OCI-LY3 (cell line): ENCODE results near the gene ITM2C.

Experiments
- H2AFZ ChIP-seq: fragments of 200-600, 300-600 bp; shearing (Covaris generic); 2 replicates; pipeline ENCODE4 v1.6.0; 2014; ENCODE audit warnings: antibody characterized with exemption, low read depth, low read length
- H3K27ac ChIP-seq: fragments of 200-600, 300-600 bp; sonication (generic); 2 replicates; pipeline ENCODE4 v1.5.1; 2014; ENCODE audit warnings: mild to moderate bottlenecking, low read length, moderate library complexity, mixed read lengths
- H3K27me3 ChIP-seq: fragments of 200-600, 300-600 bp; sonication (generic); 2 replicates; pipeline ENCODE4 v1.6.1; 2014; ENCODE audit warnings: low read depth, low read length, mixed read lengths
- H3K36me3 ChIP-seq: fragments of 200-600, 300-600 bp; sonication (generic); replicated peaks from 2 replicates; pipeline ENCODE3; 2014; ENCODE audit warnings: low read depth, low read length, mixed read lengths
- H3K4me1 ChIP-seq: fragments of 300-600, 200-600 bp; sonication (generic); 2 replicates; pipeline ENCODE4 v1.6.1; 2014; ENCODE audit warnings: low read length, mixed read lengths
- H3K4me2 ChIP-seq: fragments of 200-600, 300-600 bp; sonication (generic); 2 replicates; pipeline ENCODE4 v1.6.1; 2014; ENCODE audit warnings: low read length, mixed read lengths
- H3K4me3 ChIP-seq: fragments of 300-600, 200-600 bp; sonication (generic); 2 replicates; pipeline ENCODE4 v1.5.1; 2014; ENCODE audit warnings: antibody characterized with exemption, mild to moderate bottlenecking, low read length, moderate library complexity
- H3K79me2 ChIP-seq: fragments of 300-600, 200-600 bp; shearing (Covaris generic); 2 replicates; pipeline ENCODE4 v1.6.1; 2014; ENCODE audit warnings: mild to moderate bottlenecking, low read length, mixed read lengths
- H3K9ac ChIP-seq: fragments of 300-600, 200-600 bp; shearing (Covaris generic); 2 replicates; pipeline ENCODE4 v1.6.0; 2014; ENCODE audit warnings: mild to moderate bottlenecking, low read length, moderate library complexity
- H3K9me3 ChIP-seq: fragments of 200-600, 300-600 bp; shearing (Covaris generic); 2 replicates; pipeline ENCODE4 v1.6.1; 2014; ENCODE audit warnings: low read length, mixed read lengths; ENCODE audit not compliant: insufficient read depth
- H4K20me1 ChIP-seq: fragments of 200-600, 300-600 bp; sonication (generic); 2 replicates; pipeline ENCODE4 v1.6.1; 2016; ENCODE audit warnings: low read length, mixed read lengths; ENCODE audit not compliant: insufficient read depth
- EZH2phosphoT487 ChIP-seq: fragments of 200-600 bp; shearing (Covaris generic); IDR thresholded peaks from 2 replicates; pipeline ENCODE4 v1.6.1; 2018; ENCODE audit warnings: antibody characterized with exemption, mixed run types, low read depth
- TF ChIP-seq, protein P1 (sequence below): fragments of 200-600, 300-600 bp; sonication (generic); IDR thresholded peaks from 2 replicates; pipeline ENCODE4 v1.5.1; 2014; ENCODE audit warnings: antibody characterized with exemption, low read length, low read depth

The ITM2C gene

DNA sequence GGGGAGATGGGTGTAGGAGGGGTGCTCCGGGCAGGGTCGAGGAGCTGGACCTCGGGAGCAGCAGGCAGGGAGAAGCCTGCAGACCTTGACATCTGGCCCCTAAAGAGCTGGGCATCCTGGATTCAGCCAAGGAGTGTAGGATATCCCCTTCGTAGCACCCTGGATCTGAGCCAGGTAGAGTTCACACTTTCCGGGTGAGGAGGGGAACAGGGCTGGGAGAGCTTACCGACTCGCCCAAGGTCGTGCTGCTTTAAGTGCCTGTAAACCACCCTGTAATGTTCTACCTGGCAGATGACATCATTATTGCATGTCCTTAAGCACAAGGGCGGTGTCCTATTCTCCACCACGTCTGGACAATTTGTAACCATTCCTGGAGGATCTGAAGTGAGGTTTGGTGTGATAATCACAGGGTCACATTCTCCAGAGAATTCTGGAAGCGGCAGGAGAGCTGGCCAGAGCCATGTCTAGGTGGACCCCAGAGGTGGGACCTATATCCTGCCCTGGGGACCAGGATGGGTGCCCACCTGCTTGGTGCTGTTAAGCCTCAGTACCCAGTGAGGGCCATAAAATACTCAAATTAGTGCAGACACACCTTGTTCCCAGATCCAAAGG lies 14.6 kb downstream of the ITM2C start:
- Histone ChIP-seq H3K79me2 (peaks cover 22% of the 10 kb centered on the region), H3K9ac (no peak overlapping the region), H3K27ac (no peak overlapping the region), H3K9me3 (no peaks in the 10 kb centered on the region), H2AFZ (no peak overlapping the region), H3K27me3 (no peaks in the 10 kb centered on the region), H3K4me2 (no peak overlapping the region), H3K4me1 (peaks cover 57% of the 10 kb centered on the region), H4K20me1 (no peaks in the 10 kb centered on the region), H3K4me3 (no peak overlapping the region), H3K36me3 (peaks cover 58% of the 10 kb centered on the region)
- no peak for TF ChIP-seq EZH2phosphoT487
- TF ChIP-seq, protein P1, sequence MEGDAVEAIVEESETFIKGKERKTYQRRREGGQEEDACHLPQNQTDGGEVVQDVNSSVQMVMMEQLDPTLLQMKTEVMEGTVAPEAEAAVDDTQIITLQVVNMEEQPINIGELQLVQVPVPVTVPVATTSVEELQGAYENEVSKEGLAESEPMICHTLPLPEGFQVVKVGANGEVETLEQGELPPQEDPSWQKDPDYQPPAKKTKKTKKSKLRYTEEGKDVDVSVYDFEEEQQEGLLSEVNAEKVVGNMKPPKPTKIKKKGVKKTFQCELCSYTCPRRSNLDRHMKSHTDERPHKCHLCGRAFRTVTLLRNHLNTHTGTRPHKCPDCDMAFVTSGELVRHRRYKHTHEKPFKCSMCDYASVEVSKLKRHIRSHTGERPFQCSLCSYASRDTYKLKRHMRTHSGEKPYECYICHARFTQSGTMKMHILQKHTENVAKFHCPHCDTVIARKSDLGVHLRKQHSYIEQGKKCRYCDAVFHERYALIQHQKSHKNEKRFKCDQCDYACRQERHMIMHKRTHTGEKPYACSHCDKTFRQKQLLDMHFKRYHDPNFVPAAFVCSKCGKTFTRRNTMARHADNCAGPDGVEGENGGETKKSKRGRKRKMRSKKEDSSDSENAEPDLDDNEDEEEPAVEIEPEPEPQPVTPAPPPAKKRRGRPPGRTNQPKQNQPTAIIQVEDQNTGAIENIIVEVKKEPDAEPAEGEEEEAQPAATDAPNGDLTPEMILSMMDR = no peak

DNA sequence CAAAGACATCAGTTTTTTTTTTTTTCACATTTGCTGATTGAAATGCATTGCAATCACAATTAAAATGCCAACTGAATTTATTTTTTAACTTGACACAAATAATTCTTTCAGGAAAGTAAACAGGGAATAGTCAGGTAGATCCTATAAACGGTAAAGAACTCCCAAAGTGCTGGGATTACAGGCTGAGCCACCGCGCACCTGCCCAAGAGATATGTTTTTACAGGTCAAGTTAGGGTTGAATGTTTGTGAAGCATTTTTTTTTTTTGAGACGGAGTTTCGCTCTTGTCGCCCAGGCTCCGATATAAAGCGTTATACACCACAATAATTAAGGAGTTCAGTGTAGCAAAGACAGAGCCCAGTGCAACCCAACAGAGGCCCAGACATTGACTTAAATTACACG lies 15.1 kb downstream of the ITM2C start:
- H3K4me2 ChIP-seq = no peak overlapping the region
- no peak overlapping the region for H3K4me3 ChIP-seq
- no peak overlapping the region for H3K9ac ChIP-seq
- H4K20me1 ChIP-seq = no peaks in the 10 kb centered on the region
- peaks cover 17% of the 10 kb centered on the region for H3K79me2 ChIP-seq
- H3K36me3 ChIP-seq = peaks cover 53% of the 10 kb centered on the region
- H3K27ac ChIP-seq = no peak overlapping the region
- no peaks in the 10 kb centered on the region for H3K27me3 ChIP-seq
- H3K9me3 ChIP-seq = no peaks in the 10 kb centered on the region
- TF ChIP-seq, protein P1 = no peak
- no peak for TF ChIP-seq EZH2phosphoT487
- no peak overlapping the region for H2AFZ ChIP-seq
- peaks cover 52% of the 10 kb centered on the region for H3K4me1 ChIP-seq

DNA sequence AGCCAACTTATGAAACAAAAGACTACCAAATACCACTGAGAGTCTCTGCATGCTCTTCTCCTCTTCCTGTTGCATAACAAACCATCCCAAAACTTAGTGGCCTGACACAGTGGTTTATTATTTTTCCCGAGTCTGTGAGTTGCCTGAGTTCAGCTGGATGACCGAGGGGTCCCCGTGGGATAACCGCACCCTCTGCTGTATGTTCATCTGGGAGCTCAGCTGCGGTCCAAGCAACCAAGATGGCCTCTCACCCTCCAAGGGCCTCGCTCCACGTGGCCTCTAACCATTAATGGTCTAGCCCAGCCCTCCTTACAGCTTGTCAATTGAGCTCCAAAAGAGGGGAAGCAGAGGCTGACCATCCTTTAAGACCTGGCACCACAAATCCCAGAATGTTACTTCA lies 17.1 kb downstream of the ITM2C start:
- Histone ChIP-seq H3K79me2 (0 out of 2 replicates have a peak, but pooled peaks cover under 1% of the 10 kb centered on the region), H4K20me1 (no peaks in the 10 kb centered on the region), H3K27me3 (no peaks in the 10 kb centered on the region), H3K9ac (no peak overlapping the region), H3K9me3 (no peaks in the 10 kb centered on the region), H3K4me3 (no peak overlapping the region), H3K4me2 (no peak overlapping the region), H3K27ac (no peak overlapping the region), H3K36me3 (peaks cover 36% of the 10 kb centered on the region), H3K4me1 (peaks cover 40% of the 10 kb centered on the region), H2AFZ (no peak overlapping the region)
- TF ChIP-seq, protein P1 = no peak
- no peak for TF ChIP-seq EZH2phosphoT487

DNA sequence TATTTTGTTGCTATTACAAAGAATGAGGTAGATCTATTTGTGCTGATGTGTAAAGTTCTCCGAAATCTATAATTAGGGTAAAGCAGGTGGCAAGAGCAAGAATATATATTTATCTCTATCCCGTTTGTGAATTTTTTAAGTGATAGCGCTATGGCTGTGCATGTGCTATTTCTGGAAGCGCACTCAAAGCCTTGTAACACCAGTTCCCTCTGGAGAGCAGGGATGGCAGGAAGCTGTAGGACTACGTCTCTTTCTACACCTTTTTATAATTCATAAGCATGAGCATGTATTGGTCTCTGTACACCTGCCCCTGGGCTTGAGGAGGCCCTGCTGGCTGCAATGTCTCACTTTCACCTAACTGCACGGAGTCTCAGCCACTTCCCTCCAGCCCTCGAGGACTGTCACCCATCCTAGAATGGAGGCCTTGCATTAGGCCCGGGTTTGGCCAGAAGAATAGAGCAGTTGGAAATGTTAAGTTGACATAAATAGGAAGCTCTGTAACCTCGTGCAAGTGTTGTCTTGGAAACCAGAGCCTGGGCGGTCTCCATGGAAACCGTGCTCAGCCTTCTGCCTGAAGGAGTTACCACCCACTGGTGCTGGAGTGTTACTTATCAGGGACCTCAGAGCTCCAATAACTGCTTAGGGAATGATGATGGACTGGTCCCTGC lies 20.9 kb downstream of the ITM2C start:
- no peak overlapping the region for H2AFZ ChIP-seq
- no peak overlapping the region for H3K4me3 ChIP-seq
- no peak overlapping the region for H3K4me2 ChIP-seq
- no peaks in the 10 kb centered on the region for H3K27me3 ChIP-seq
- no peaks in the 10 kb centered on the region for H3K9me3 ChIP-seq
- peaks cover 23% of the 10 kb centered on the region for H3K4me1 ChIP-seq
- H4K20me1 ChIP-seq = no peaks in the 10 kb centered on the region
- H3K36me3 ChIP-seq = peaks cover 10% of the 10 kb centered on the region
- TF ChIP-seq, protein P1 = no peak
- no peak for TF ChIP-seq EZH2phosphoT487
- no peak overlapping the region for H3K9ac ChIP-seq
- no peaks in the 10 kb centered on the region for H3K79me2 ChIP-seq
- no peak overlapping the region for H3K27ac ChIP-seq
